GM12878 (cell line): Measurements from ENCODE around the gene ANKRD13D.

Source experiments
- CREM ChIP-seq: IDR thresholded peaks from 2 replicates; pipeline ENCODE4 v1.6.1; 2014; ENCODE audit warnings: antibody characterized with exemption, low read depth
- HCFC1 ChIP-seq: fragments of 150-350 bp; IDR thresholded peaks from 2 replicates; pipeline ENCODE4 v1.6.1; 2014; ENCODE audit warnings: low read length
- IKZF2 ChIP-seq, 2 experiments: fragments of 450-650 bp; IDR thresholded peaks; 2 replicates each; pipeline ENCODE4 v1.6.1; 2017; ENCODE audit warnings: mild to moderate bottlenecking in 2 of 2, moderate library complexity in 2 of 2
- POLR2A ChIP-seq: IDR thresholded peaks from 2 replicates; pipeline ENCODE4 v1.6.1; 2011; ENCODE audit warnings: low read depth, mild to moderate bottlenecking, low read length
- POLR2AphosphoS5 ChIP-seq: IDR thresholded peaks from 2 replicates; pipeline ENCODE4 v1.6.1; 2011; ENCODE audit warnings: mild to moderate bottlenecking, low read length, inconsistent platforms
- RCOR1 ChIP-seq: conservative IDR thresholded peaks from 2 replicates; pipeline ENCODE4 v1.6.1; 2012; ENCODE audit warnings: low read depth, low read length, improper control_type of control experiment
- TARDBP ChIP-seq: IDR thresholded peaks from 2 replicates; pipeline ENCODE4 v1.6.1; 2016; ENCODE audit warnings: borderline replicate concordance
- ZSCAN29 ChIP-seq: fragments of 450-650 bp; IDR thresholded peaks from 2 replicates; pipeline ENCODE4 v1.6.1; 2017; ENCODE audit warnings: mild to moderate bottlenecking, moderate library complexity
- TF ChIP-seq, protein P1 (sequence below), 3 experiments: IDR thresholded peaks in 2 of 3; conservative IDR thresholded peaks in 1 of 3; 2 replicates each; pipeline ENCODE4 v1.5.1; 2011; ENCODE audit warnings: low read depth in 3 of 3, low read length in 3 of 3, mild to moderate bottlenecking in 3 of 3, control low read depth in 2 of 3, moderate library complexity in 2 of 3, inconsistent platforms in 1 of 3, mixed read lengths in 1 of 3; ENCODE audit not compliant: control insufficient read depth in 2 of 3, insufficient read depth in 1 of 3; ENCODE audit errors: extremely low read depth in 1 of 3
- TF ChIP-seq, protein P2 (sequence below): IDR thresholded peaks from 2 replicates; pipeline ENCODE4 v1.6.1; 2011; ENCODE audit warnings: low read depth, mild to moderate bottlenecking, low read length, moderate library complexity, borderline replicate concordance; ENCODE audit errors: extremely low read depth

DNA sequence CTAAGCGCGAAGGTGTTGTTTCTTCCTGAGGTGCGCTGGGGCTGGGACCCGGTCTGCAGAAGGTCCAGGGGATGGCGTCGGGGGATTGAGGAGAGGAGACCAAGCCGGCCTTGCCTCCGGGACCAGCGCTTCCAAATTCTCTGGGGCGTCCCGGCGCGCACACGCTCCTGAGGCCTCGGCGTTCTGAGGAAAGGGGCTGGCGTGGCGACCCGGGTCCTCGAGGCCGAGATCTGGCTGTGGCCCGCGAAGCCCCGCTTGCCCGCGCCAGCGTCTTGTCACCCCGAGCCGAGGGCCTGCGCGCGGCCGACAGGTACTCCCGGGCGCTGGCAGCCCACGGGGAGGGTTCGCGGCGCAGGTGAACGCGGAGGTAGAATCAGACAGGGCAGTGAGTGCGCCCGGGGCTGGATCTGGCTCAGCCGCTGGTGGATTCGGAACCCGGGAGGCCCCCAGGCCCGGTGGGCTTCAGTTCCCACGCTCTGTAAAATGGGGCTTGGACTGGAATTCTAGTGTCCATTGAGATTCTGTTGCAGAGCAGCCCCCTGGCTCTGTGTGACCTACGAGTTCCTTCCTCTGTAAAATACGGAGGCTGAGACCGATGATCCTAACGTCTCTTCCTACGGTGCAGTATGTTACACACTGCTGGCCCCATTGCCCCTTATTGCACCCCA is 28.9 kb downstream of the ANKRD13D start:
- TF ChIP-seq, protein P1, sequence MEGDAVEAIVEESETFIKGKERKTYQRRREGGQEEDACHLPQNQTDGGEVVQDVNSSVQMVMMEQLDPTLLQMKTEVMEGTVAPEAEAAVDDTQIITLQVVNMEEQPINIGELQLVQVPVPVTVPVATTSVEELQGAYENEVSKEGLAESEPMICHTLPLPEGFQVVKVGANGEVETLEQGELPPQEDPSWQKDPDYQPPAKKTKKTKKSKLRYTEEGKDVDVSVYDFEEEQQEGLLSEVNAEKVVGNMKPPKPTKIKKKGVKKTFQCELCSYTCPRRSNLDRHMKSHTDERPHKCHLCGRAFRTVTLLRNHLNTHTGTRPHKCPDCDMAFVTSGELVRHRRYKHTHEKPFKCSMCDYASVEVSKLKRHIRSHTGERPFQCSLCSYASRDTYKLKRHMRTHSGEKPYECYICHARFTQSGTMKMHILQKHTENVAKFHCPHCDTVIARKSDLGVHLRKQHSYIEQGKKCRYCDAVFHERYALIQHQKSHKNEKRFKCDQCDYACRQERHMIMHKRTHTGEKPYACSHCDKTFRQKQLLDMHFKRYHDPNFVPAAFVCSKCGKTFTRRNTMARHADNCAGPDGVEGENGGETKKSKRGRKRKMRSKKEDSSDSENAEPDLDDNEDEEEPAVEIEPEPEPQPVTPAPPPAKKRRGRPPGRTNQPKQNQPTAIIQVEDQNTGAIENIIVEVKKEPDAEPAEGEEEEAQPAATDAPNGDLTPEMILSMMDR (IDR thresholded peaks at IDR 0.05 in 2 of 3, conservative IDR thresholded peaks at IDR 0.05 in 1 of 3; ENCODE audit: control insufficient read depth in 2 of 3, extremely low read depth in 1 of 3, insufficient read depth in 1 of 3, low read depth in 3 of 3, low read length in 3 of 3): no peak
- TF ChIP-seq IKZF2 (IDR thresholded peaks at IDR 0.05): no peak
- TF ChIP-seq RCOR1: no peak
- TF ChIP-seq, protein P2, sequence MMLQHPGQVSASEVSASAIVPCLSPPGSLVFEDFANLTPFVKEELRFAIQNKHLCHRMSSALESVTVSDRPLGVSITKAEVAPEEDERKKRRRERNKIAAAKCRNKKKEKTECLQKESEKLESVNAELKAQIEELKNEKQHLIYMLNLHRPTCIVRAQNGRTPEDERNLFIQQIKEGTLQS: no peak
- no peak for TF ChIP-seq POLR2A
- TF ChIP-seq CREM: no peak
- TF ChIP-seq HCFC1: no peak
- no peak for TF ChIP-seq ZSCAN29
- no peak for TF ChIP-seq POLR2AphosphoS5
- TF ChIP-seq TARDBP: no peak
